ENCODE results near the gene A2ML1.

DNA sequence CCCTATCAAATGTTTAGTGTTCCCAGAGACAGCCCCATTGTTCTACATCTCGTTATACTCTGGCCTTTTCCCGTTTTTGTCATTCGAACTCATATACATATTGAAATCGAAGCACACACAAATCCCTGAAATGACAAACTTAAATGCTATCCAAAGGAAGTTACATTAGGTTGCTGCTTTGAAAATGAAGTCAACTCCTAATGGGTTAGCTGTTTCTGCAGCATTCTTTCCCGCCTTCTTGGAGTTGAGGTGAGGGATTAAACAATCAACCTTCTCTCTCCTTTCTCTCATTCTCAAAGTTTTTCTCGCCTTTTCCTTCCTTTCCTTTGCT is 91.2 kb downstream of the A2ML1 start:
- TF ChIP-seq EZH2 (IDR thresholded peaks at IDR 0.05; ENCODE audit: insufficient read depth, poor library complexity, severe bottlenecking): no peak
- no peak for TF ChIP-seq EZH2phosphoT487 (IDR thresholded peaks at IDR 0.05; ENCODE audit: insufficient read depth, low read depth)

Data from GM23248 (cell line).